HepG2 (cell line): ENCODE results near the gene TAS2R5.

Source experiments
- CTCF ChIP-seq: sonication (generic); formaldehyde crosslinking; IDR thresholded peaks from 2 replicates; pipeline ENCODE4 v1.5.0; 2020; ENCODE audit warnings: mild to moderate bottlenecking, missing genetic modification reagents, moderate library complexity
- HDAC2 ChIP-seq: sonication (generic); formaldehyde crosslinking; IDR thresholded peaks from 2 replicates; pipeline ENCODE4 v1.4.0; 2020; ENCODE audit warnings: missing genetic modification reagents
- NFE2L2 ChIP-seq: fragments of 150-350 bp; IDR thresholded peaks from 2 replicates; pipeline ENCODE4 v1.6.1; 2014; ENCODE audit warnings: low read length
- POLR2AphosphoS5 ChIP-seq: IDR thresholded peaks from 2 replicates; pipeline ENCODE4 v1.6.1; 2012; ENCODE audit warnings: low read depth, low read length
- RBFOX2 ChIP-seq: fragments of 200-400 bp; formaldehyde crosslinking; IDR thresholded peaks from 2 replicates; pipeline ENCODE4 v1.6.1; 2017; ENCODE audit warnings: low read depth, mild to moderate bottlenecking, low read length
- TCF12 ChIP-seq, 2 experiments: fragments of 450-650 bp in 1 of 2; sonication (generic) in 1 of 2; formaldehyde crosslinking in 1 of 2; IDR thresholded peaks; 2 replicates each; pipeline versions ENCODE4 v1.6.1 to v1.8.0; 2017 to 2022; ENCODE audit warnings: antibody characterized with exemption in 1 of 2, mild to moderate bottlenecking in 1 of 2, missing genetic modification reagents in 1 of 2, moderate library complexity in 1 of 2
- ZBTB46 ChIP-seq: sonication (generic); formaldehyde crosslinking; IDR thresholded peaks from 2 replicates; pipeline ENCODE4 v1.4.0; 2020; ENCODE audit warnings: mild to moderate bottlenecking, missing genetic modification reagents, borderline replicate concordance
- ZNF431 ChIP-seq: sonication (generic); formaldehyde crosslinking; IDR thresholded peaks from 2 replicates; pipeline ENCODE4 v1.9.0; 2022; ENCODE audit warnings: missing genetic modification reagents, low read depth, mild to moderate bottlenecking, borderline replicate concordance
- ZNF761 ChIP-seq: sonication (generic); formaldehyde crosslinking; conservative IDR thresholded peaks from 2 replicates; pipeline ENCODE4 v1.4.0; 2020; ENCODE audit warnings: mild to moderate bottlenecking, missing genetic modification reagents

- TF ChIP-seq ZNF431 (CRISPR knock-in tag), result no peak
- TF ChIP-seq POLR2AphosphoS5, result no peak
- TF ChIP-seq ZBTB46 (CRISPR knock-in tag), result no peak
- TF ChIP-seq NFE2L2, result no peak
- TF ChIP-seq RBFOX2, result no peak
- TF ChIP-seq TCF12 (IDR thresholded peaks at IDR 0.05), result no peak
- no peak for TF ChIP-seq TCF12 (CRISPR knock-in tag; IDR thresholded peaks at IDR 0.05)
- no peak for TF ChIP-seq ZNF761
- no peak for TF ChIP-seq CTCF (CRISPR knock-in tag)
- no peak for TF ChIP-seq HDAC2 (CRISPR knock-in tag)
These were observed at the start of gene TAS2R5 for GRCh38 chr7:141789917-141790316.
